K562 (cell line): Measurements from ENCODE around the gene PELI3. TPM values are rescaled to one million over a fixed set of nuclear protein-coding genes. Genes with fewer than 3 reads are reported as not detected.

Experiments
- ATAC-seq: fragments of 200-7000 bp; cut with Tn5 transposase; 3 replicates; pipeline ENCODE4 v1.9.1; 2020; ENCODE audit warnings: moderate library complexity
- BruUV-seq: library from RNA; stranded (reverse); fragments of 400-500 nt; replicated peaks from 2 replicates; lab custom pipeline; 2021; lab: Mats Ljungman, UMichigan
- CTCF ChIA-PET: fragments of 300-600 bp; formaldehyde crosslinking; extraction: SDS; loops from one replicate; lab custom pipeline; 2021; ENCODE audit warnings: low intra/inter-chr PET ratio; lab: Yijun Ruan, JAX
- POLR2A ChIA-PET: fragments of 300-600, 350-650 bp; sonication (Branson Sonifier 250); formaldehyde crosslinking; extraction: SDS; loops from one replicate; lab custom pipeline; 2021; ENCODE audit warnings: antibody characterized with exemption, inconsistent platforms; lab: Yijun Ruan, JAX
- DNase-seq, 4 experiments: peaks; one replicate each; pipeline versions ENCODE4 v3.0.0 to v3.0.0-alpha.2; 2011 to 2018; ENCODE audit warnings: low spot score in 3 of 4, mixed read lengths in 3 of 4; ENCODE audit errors: extremely low read depth in 1 of 4
- FAIRE-seq: peaks from 2 replicates; lab custom pipeline; 2011; peaks lifted over from hg19 to GRCh38; lab: Jason Lieb, UNC
- H2AFZ ChIP-seq: 2 replicates; pipeline ENCODE4 v1.6.0; 2011; ENCODE audit warnings: low read depth, low read length, control low read depth, inconsistent platforms
- H3K27ac ChIP-seq: fragments of 200-600 bp; 3 replicates; pipeline ENCODE4 v1.8.0; 2011; ENCODE audit warnings: low read depth, mild to moderate bottlenecking, control low read depth, inconsistent platforms, low read length, moderate library complexity, mixed read lengths; ENCODE audit errors: extremely low read depth
- H3K27me3 ChIP-seq, 2 experiments: fragments of 300-600 bp in 1 of 2; 2 replicates in 1 of 2; 3 replicates in 1 of 2; pipeline versions ENCODE4 v1.6.0 to v1.8.0; 2011; ENCODE audit warnings: inconsistent platforms in 2 of 2, low read length in 2 of 2, mild to moderate bottlenecking in 1 of 2, mixed read lengths in 1 of 2, moderate library complexity in 1 of 2; ENCODE audit not compliant: control insufficient read depth in 2 of 2, insufficient read depth in 2 of 2
- H3K36me3 ChIP-seq: fragments of 300-600 bp; 3 replicates; pipeline ENCODE4 v1.8.0; 2011; ENCODE audit warnings: mild to moderate bottlenecking, low read length, inconsistent platforms; ENCODE audit not compliant: control insufficient read depth, insufficient read depth
- H3K4me1 ChIP-seq, 2 experiments: fragments of 200-600 bp in 1 of 2; replicated peaks in 1 of 2; 2 replicates in 1 of 2; 3 replicates in 1 of 2; pipeline versions ENCODE4 v1.5.1 to v1.8.0; 2011; ENCODE audit warnings: inconsistent platforms in 2 of 2, low read length in 2 of 2, mild to moderate bottlenecking in 1 of 2, mixed read lengths in 1 of 2, moderate library complexity in 1 of 2; ENCODE audit not compliant: control insufficient read depth in 2 of 2, insufficient read depth in 2 of 2
- H3K4me2 ChIP-seq: 2 replicates; pipeline ENCODE4 v1.6.1; 2011; ENCODE audit warnings: low read length, control low read depth, inconsistent platforms, mixed read lengths; ENCODE audit not compliant: insufficient read depth
- H3K4me3 ChIP-seq: fragments of 200-600 bp; sonication (generic), shearing (Covaris generic); 2 replicates; pipeline ENCODE4 v1.5.1; 2016; ENCODE audit warnings: control low read depth, inconsistent platforms
- H3K79me2 ChIP-seq: fragments of 200-600 bp; 3 replicates; pipeline ENCODE4 v1.8.0; 2011; ENCODE audit warnings: low read length, inconsistent platforms; ENCODE audit not compliant: control insufficient read depth, insufficient read depth
- H3K9ac ChIP-seq, 2 experiments: 2 replicates each; pipeline versions ENCODE4 v1.6.0 to v1.6.1; 2011; ENCODE audit warnings: low read depth in 2 of 2, low read length in 2 of 2, control low read depth in 1 of 2, inconsistent platforms in 1 of 2, mild to moderate bottlenecking in 1 of 2, mixed read lengths in 1 of 2; ENCODE audit not compliant: insufficient read depth in 1 of 2
- H3K9me1 ChIP-seq: one replicate; pipeline ENCODE4 v1.6.0; 2011; ENCODE audit warnings: inconsistent platforms, mild to moderate bottlenecking, low read length, moderate library complexity; ENCODE audit not compliant: control insufficient read depth, insufficient read depth
- H3K9me3 ChIP-seq: replicated peaks from 2 replicates; pipeline ENCODE4 v1.5.1; 2011; ENCODE audit warnings: low read depth, low read length, inconsistent platforms; ENCODE audit not compliant: control insufficient read depth, insufficient read depth
- H4K20me1 ChIP-seq: replicated peaks from 2 replicates; pipeline ENCODE4 v1.6.1; 2011; ENCODE audit warnings: low read length, inconsistent platforms, mixed read lengths; ENCODE audit not compliant: control insufficient read depth, insufficient read depth
- PHTF2 ChIP-seq: fragments of 250-450 bp; sonication (Bioruptor Pico); IDR thresholded peaks from 2 replicates; pipeline ENCODE4 v1.5.0; 2021; ENCODE audit warnings: mild to moderate bottlenecking
- POLR2G ChIP-seq: fragments of 200-400 bp; formaldehyde crosslinking; IDR thresholded peaks from 2 replicates; pipeline ENCODE4 v1.6.1; 2017; ENCODE audit warnings: low read depth, mild to moderate bottlenecking, antibody characterized with exemption, low read length, moderate library complexity
- WGBS: fragments of 100-300 bp; shearing (Covaris generic); methylation state at CpG from one replicate; pipeline ENCODE4 v1.1.6; 2016; ENCODE audit warnings: low coverage, mixed read lengths; ENCODE audit not compliant: insufficient coverage; ENCODE audit errors: missing lambda C conversion rate; 5-methylcytosine and 5-hydroxymethylcytosine counted together
- in situ Hi-C: fragments of 300-500 bp; cut with MboI; formaldehyde crosslinking; loops from 4 replicates; pipeline ENCODE4 v1.15.0; 2018; ENCODE audit warnings: inconsistent platforms, mixed read lengths
- intact Hi-C: fragments of 100-400 bp; cut with micrococcal nuclease; formaldehyde crosslinking; loops from 2 replicates; pipeline ENCODE4 v1.14.2; 2022
- polyA plus RNA-seq, 8 experiments: library from polyadenylated mRNA; depleted of rRNA in 4 of 8; stranded (reverse) in 5 of 8; unstranded in 3 of 8; fragments of >200 nt; fragmentation: Nextera tagmentation in 2 of 8; fragmentation: Illumina TruSeq in 1 of 8; extraction: Ambion mirVana in 2 of 8; extraction: Trizol in 1 of 8; gene quantifications; 2 replicates each; pipeline versions ENCODE4 v1.2.1 to v1.2.3, GENCODE V29; 2011 to 2014; ENCODE audit warnings: inconsistent platforms in 1 of 8, missing spikeins in 1 of 8
- total RNA-seq, 7 experiments: library from RNA; depleted of rRNA in 6 of 7; stranded (reverse); fragments of >200 nt in 6 of 7; fragmentation: Illumina TruSeq in 2 of 7; extraction: Trizol in 2 of 7; gene quantifications; 2 replicates each; pipeline versions ENCODE4 v1.2.1 to v1.2.3, GENCODE V29; 2011 to 2021; ENCODE audit warnings: low replicate concordance in 1 of 7

Gene PELI3
- total and polyA plus RNA-seq, 9 of the 15 experiments (the other 6 are each of a cell fraction or from before 2014, with no cell fraction given): 0.17 to 4.2 (median 1.9) TPM

- no peak for FAIRE-seq
- 71% methylated on average over 11 of the region's 11 CpGs for WGBS
- Histone ChIP-seq H3K4me2 (no peak overlapping the region), H3K36me3 (peaks cover 7% of the 10 kb centered on the region; the same call in 2 of the 3 replicates), H2AFZ (no peak overlapping the region), H3K9me1 (no peaks in the 10 kb centered on the region), H3K9me3 (no peaks in the 10 kb centered on the region), H3K4me1 (peaks cover 3 to 34% of the 10 kb centered on the region in 2 experiments; a peak in 4 of 5 replicates), H3K9ac (no peak overlapping the region), H3K79me2 (peaks cover 12% of the 10 kb centered on the region; the same call in 2 of the 3 replicates), H4K20me1 (peaks cover 9% of the 10 kb centered on the region; the same call in 1 of the 2 replicates), H3K27me3 (no peaks in the 10 kb centered on the region), H3K4me3 (no peak overlapping the region), H3K27ac (no peak overlapping the region)
- DNase-seq: no peak
- CTCF ChIA-PET: interaction anchor here (2.0 to 4.2 kb wide), 2 partner anchors 70 to 91 kb away, joined by 5 to 50 read pairs; no protein-coding TSS in a partner anchor
- intact Hi-C loops (no loop called here), in situ Hi-C loops (no loop called here)
- BruUV-seq: no TSS peak
- TF ChIP-seq POLR2G (peak; percentile 43; the same call in 1 of the 2 replicates), PHTF2 (CRISPR knock-in tag) (no peak)
- ATAC-seq: no peak
- POLR2A ChIA-PET: no interaction called here
Measured at GRCh38 chr11:66477263-66478201, 10.8 kb downstream of the PELI3 start.
